Measurements from ENCODE around the gene HNRNPH1.

- TF ChIP-seq POLR2A (IDR thresholded peaks at IDR 0.05) (no peak), CTCF (IDR thresholded peaks at IDR 0.05) (no peak), POLR2AphosphoS5 (IDR thresholded peaks at IDR 0.05) (no peak)
Observed at GRCh38 chr5:179609834-179610108, 13.7 kb downstream of the HNRNPH1 start.
